ENCODE results near the gene FARP2.

FARP2 gene

DNA sequence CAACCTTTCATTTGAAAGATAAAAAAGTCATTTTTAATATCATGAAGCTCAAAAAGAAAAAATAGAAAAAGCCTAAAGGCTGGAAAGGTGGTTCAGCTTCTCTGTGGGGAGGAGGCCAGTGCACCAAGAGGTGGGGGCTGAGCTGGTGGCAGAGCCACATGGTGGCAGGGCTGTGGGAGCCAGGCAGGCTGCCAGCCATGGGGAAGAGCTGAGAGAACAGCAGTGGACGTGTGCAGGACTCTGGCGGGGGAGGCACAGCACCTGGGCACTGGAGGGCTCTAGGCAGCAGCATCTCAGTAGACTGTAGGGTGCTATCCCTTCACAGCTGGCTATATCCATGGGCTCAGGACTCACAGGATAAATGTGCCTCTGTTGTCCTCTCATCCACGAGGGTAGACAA lies 104.5 kb downstream of the FARP2 start:
- DNase-seq (ENCODE audit: low read depth), result no peak

DNA sequence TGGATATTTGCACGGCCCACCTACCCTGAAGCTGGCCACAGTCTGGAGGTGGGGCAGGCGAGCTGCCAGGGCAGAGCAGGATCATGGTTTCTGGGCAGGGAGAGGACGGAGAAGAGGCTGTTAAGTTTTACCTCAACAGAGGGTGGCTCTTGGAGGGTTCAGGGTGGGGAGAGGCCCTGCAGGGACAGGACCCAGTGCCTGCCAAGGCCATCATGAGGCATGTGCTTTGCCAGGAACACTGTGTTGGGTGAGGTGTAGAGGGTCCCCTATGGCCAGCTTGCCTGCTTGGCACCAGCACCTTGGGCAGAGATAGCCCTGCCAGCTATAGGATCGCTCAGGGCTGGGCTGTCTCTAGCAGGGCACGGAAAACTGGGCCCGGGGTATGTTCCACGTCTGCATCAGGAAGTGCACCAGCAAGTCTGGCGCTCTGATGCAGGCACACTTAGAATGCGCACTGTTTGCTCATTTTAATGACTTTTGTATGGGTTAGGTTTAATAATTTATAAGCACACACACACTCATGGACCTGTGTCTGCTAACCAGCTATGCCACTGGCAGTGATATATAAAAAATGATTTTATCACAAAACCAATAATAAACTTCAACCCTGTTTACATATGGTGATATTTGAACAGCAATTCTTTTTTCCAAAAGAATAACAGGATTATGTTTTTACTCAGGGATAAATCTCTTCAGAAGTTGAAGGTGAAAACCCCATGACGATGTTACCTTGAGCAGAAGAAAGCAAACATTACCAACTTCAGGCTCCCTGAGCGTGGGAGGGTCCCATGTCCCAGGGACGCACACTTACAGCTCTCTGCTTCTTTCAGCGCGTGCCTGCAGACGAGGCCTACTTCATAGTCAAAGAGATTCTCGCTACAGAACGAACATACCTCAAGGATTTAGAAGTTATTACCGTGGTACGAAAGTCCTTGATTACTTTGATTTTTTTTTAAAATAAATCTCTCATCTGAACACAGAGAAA lies 105.9 kb downstream of the FARP2 start:
- DNase-seq (ENCODE audit: low read depth), result no peak

DNA sequence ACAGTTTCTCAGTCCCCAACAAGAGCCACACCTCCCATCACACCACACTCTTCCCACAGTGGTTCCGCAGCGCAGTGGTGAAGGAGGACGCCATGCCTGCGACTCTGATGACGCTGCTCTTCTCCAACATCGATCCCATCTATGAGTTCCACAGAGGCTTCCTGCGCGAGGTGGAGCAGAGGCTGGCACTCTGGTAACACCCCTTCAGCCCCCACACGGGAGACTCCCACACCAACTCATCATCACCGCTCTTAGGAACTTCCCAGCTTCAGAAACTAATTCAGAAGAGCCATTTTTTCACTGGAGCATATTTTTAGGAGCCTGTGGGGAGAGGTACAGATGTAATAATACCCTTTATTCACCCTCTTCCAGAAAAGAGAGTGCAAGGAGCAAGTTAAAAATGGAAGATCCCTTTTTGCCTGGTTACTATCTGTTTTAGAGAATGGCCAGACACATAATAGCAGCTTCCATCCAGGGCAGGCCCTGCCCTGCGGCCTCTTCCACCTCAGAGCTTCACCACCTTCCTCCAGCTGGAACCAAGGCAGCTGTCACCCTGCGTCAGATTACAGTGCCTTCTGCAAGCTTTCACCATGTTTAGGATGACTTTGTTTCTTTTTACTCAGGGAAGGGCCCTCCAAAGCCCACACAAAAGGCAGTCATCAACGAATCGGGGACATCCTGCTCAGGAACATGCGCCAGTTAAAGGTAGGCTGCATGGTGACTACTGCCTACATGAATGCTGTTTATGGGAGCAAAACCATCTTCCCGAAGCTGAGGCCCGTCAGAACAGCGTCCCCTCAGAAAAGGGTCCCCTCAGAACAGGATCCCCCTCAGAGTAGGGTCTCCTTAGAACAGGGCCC lies 107.4 kb downstream of the FARP2 start:
- DNase-seq (ENCODE audit: low read depth), result no peak

DNA sequence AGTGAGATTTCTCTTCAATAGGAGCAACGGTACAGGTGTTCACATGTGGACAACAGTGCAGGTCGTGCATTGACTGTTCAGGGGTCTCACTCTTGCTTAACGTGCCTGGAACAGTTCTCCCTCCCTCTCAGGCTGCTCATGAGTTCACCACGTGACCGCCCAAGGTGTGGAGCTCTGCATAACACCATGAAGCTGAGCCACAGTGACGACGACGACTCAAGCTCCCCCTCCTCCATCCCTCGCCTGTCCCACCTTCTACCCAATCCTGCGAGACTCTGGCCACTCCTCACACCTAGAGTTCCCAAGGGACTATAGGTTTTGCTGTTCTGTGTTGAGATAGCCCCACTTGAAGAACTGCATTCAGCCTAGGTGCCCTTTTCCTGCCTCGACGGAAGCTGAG lies 109.5 kb downstream of the FARP2 start:
- DNase-seq (ENCODE audit: low read depth), result no peak

DNA sequence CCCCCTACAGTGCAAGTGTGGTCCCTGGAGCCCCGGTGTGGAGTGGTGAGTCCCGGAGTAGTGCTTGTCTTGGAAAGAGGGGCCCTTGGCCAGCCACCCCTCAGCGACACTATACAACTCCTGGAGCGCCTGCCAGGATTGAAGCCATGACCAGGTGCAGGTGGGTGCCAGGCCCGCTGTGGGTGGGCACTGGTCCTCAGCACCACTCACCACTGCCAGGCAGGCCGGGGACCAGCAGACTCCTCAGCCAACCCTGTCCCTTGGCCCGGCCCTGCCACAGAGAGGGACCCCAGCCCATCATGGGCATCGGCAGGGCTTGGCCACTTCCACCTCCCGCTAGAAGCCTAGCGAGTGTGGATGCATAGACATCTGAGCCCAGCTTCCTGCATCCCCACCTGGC lies 110.1 kb downstream of the FARP2 start:
- no peak for DNase-seq (ENCODE audit: low read depth)

DNA sequence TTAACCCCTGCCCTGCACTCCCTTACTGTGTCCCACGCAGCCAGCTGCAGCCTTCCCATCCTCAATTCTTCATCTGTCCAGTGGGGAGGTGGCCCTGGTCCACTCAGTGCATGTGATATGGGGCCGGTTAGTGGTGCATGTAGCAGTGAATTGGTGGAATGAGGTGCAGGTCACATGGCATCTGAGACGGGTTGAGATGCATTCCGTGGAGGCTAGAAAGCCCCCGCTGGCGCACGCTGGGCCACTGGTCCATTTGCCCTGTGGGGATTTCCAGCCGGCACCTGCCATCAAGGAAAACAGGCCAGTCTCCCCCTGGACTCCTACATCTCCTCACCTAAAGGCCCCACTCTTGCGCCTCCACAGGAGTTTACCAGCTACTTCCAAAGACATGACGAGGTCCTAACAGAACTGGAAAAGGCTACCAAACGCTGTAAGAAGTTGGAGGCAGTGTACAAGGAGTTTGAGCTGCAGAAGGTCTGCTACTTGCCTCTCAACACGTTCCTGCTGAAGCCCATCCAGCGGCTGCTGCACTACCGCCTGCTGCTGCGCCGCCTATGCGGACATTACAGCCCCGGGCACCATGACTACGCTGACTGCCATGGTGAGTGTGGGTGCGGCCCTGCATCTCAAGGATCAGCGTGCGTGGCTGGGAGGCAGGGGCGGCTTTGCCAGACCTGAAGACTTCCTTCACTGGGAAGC lies 111.8 kb downstream of the FARP2 start:
- no peak for DNase-seq (ENCODE audit: low read depth)

DNA sequence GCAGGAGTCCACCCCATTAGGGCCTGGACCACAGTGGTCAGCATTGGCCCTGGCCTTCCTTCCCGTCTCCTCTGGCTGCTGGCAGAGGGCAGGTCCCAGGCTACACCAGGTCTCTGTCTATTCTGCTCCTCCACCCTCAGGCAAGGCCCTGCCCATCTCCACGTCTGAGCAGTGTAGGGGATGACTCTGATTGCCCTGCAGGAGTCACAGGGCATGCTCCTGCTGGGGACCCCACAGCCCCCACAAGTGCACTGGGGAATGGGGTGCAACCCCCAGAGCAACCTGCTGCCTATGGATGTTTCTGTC lies 112.3 kb downstream of the FARP2 start:
- no peak for DNase-seq (ENCODE audit: low read depth)

DNA sequence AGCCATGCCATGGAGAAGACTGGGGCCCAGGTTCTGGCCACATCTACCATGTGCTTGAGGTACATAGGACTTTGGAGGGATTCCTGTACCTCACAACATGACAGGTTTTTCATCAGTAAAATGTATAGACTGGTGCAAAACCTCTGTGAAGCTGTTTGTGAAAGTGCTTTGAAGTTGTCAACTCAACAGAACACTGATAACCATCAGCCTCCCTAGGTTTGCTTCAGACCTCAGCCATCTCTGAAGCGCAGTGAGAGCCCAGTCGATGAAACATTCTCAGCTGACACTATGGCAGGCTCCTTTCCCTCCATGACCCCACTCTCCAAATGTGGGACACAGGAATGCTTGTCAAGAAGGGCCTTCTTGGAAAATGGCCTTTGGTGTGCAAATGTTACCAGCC lies 113.7 kb downstream of the FARP2 start:
- DNase-seq (ENCODE audit: low read depth), result no peak

DNA sequence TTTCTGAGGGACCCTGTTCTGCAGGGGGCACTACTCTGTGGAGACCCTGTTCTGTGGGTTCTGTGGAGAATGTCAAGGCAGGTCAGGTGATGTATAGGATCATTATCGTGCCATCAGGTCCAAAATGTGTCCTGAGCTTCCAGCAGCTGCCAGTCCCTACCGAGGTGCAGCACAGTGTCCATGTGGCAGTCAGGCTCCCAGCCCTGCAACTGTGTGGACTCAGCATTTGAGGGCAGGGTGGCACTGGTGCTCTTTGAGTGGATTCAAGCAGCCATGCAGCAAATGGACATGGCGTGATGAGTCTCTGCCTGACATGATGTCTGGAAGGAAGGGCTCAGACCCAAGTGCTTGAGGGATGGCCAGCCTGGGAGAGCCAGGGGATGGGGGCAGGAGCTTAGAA lies 117.3 kb downstream of the FARP2 start:
- no peak for DNase-seq (ENCODE audit: low read depth)

DNA sequence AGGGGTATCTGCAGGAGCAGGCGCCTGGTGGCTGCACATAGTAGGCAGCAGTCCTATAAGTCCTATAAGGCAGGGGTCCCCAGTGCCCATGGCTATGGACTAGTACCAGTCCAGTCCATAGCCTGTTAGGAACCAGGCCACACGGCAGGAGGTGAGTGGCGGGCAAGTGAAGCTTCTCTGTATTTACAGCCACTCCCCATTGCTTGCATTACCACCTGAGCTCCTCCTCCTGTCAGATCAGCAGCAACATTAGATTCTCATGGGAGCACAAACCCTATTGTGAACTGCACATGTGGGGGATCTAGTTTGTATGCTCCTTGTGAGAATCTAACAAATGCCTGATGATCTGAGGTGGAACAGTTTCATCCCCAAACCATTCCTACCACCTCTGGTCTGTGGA lies 119.2 kb downstream of the FARP2 start:
- no peak for DNase-seq (ENCODE audit: low read depth)

DNA sequence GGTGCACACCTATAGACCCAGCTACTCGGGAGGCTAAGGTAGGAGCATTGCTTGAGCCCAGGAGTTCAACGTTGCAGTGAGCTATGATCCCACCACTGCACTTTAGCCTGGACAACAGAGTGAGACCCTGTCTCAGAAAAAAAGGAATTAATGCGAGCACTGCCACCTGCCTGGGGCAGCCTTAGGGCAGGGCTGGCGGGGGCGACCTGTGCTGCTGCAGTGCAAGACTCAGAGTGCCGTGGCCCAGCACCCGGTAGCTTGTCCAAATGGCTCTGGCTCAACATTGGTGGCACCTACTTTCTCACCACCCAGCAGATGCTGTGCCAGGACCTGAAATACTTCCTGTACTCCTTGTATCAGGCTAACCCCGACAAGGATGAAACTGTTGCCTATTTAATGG lies 122.1 kb downstream of the FARP2 start:
- DNase-seq (ENCODE audit: low read depth), result no peak

DNA sequence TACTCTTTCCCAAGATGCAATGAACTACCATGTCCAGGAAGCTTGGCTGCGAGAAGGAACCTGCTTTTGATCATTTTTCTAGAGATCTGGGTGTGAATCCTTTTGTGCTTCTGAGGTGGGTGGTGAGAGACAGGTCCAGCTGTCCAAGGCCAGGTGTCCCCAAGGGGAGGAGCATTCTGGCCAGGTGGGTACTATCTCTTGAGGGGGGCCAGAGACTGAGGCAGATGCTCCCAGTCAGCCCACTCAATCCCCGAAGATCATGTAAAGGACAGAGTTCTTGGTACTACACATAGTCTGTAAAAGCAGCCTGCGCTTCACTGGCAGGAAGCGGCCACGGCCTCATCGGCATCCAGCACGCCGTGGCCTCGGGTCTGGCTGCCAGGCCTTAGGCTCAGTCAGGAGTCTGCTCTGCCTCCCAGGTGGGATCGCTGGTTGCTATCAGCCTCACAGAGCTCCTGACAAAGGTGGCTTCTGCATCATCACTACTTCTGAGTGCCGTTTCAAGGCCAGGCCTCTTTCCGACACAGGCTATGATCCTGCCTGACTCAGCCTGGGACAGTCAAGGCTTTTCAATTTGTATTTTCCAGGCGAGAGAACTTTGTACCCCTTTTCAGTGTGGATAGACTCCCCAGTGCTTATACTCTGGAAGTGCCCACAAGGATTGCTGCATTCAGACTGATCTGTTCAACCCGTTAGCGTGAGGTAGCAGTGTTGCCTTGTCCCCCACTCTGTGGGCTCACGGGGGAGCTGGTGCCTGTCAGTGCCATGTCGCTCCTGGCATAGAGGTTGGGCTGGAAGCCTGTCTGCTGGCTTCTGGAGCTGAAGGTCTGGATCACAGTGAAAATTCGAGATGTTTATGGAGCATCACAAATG lies 123.2 kb downstream of the FARP2 start:
- no peak for DNase-seq (ENCODE audit: low read depth)

DNA sequence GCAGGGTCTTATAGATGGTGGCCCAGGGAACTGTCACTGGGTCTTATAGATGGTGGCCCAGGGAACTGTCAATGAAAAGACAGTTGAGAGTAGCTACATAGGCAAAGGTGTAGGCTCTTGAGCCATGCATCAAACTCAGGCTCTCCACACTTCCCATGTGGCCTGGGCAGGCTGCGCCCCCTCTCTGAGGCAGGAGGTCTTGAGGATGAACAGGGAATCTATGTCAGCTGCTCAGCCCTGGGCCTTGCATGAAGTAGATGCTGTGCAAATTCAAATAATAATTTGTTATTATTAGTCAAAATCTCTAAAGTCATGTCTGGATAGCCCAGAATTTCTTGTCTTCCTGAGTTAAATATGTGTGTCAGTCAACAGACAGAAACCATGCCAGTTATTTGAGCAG lies 125.6 kb downstream of the FARP2 start:
- DNase-seq (ENCODE audit: low read depth), result no peak

DNA sequence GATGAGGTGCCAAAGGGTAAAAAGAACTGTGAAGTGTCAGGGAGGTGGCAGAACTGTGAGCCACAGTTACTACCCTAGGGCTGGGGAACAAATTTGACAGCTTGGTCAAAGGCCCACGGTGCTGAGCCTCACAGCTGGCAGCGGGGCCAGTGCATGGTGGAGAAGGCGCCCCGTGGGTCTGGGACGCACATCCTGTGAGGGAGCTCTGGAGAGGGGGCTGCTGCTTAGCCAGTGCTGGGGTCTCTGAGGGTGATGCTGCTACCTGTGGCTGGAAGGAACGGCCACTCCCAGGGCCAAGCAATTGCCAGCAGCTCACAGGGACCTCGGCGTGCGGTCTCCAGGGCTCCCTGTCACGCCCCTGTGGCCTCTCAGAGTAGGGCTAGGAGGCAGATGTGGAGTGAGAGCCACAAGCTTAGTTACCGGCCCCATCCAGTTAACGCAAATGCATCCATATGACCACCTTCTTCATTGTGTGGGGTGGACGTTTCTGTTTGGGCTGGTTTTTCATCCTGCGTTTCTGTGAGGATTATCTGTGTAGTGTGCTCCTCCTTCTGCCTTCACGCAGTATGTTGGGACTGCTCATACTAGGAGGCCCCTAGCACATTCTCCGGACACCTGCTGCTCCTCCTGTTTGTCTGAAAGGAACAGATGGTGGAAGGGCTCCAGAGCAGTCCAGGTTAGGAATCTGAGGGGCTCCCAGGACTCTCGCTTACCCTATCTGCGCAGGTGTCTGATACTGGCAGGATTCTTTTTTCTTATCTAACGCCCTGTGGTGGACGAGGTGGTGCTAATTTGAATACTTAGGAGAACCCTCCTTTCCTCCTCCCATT lies 126.3 kb downstream of the FARP2 start:
- DNase-seq (ENCODE audit: low read depth), result no peak

DNA sequence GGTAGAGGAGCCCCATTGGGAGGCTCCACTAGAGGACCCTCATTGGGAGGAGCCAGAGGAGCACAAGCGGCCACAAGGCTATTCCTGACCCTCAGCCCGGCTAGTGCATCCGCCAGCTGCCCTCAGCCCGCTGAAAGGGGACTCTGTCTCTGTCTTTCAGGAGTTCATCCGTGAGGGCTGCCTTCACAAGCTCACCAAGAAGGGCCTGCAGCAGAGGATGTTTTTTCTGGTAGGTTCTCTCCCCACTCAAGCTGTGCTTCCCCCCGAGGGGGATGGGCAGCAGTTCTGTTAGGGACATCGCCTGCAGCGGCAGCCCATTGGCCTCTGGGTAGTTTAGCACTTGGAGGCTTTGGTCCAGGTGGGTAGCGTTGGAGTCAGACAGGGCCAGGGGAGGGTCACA lies 127.2 kb downstream of the FARP2 start:
- DNase-seq (ENCODE audit: low read depth), result no peak

DNA sequence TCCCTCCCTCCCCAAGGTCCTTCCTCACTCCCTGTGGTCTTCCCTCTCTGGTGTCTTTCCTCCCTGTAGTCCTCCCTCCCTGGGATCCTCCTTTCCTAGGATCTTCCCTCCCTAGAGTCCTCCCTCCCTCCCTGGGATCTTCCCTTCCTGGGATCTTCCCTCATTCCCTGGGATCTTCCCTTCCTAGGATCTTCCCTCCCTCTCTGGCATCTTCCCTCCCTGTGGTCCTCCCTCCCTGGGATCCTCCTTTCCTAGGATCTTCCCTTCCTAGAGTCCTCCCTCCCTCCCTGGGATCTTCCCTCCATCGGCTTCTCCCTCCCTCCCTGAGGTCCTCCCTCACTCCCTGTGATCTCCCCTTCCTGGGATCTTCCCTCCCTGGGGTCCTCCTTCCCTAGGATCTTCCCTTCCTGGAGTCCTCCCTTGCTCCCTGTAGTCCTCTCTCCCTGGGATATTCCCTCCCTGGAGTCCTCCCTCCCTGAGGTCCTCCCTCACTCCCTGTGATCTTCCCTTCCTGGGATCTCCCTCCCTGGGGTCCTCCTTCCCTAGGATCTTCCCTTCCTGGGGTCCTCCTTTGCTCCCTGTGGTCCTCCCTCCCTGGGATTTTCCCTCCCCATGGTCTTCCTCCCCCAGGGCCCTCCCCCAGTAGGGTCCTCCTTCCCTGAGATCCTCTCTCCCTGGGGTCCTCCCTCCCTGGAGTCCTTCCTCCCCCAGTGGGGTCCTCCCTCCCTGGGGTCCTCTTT lies 129.3 kb downstream of the FARP2 start:
- no peak for DNase-seq (ENCODE audit: low read depth)

DNA sequence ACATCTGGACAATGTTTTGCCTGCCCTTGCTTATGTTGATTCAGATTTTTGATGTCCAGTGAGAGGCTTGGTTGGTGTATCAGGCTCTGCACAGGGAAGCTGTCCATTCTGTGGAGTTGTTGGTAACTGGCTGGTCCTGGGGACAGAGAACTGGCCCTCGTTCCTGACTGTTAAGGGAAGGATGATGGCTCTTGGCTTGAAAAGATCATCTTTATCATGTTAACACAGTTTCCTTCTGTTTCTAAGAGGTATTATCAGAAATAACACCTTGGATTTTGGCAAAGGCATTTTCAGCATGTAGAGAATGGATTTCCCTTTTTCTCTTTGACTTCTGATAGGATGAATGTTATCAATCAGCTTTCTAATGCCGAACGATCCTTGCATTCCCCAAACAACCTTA lies 133.0 kb downstream of the FARP2 start:
- no peak for DNase-seq (ENCODE audit: low read depth)

DNA sequence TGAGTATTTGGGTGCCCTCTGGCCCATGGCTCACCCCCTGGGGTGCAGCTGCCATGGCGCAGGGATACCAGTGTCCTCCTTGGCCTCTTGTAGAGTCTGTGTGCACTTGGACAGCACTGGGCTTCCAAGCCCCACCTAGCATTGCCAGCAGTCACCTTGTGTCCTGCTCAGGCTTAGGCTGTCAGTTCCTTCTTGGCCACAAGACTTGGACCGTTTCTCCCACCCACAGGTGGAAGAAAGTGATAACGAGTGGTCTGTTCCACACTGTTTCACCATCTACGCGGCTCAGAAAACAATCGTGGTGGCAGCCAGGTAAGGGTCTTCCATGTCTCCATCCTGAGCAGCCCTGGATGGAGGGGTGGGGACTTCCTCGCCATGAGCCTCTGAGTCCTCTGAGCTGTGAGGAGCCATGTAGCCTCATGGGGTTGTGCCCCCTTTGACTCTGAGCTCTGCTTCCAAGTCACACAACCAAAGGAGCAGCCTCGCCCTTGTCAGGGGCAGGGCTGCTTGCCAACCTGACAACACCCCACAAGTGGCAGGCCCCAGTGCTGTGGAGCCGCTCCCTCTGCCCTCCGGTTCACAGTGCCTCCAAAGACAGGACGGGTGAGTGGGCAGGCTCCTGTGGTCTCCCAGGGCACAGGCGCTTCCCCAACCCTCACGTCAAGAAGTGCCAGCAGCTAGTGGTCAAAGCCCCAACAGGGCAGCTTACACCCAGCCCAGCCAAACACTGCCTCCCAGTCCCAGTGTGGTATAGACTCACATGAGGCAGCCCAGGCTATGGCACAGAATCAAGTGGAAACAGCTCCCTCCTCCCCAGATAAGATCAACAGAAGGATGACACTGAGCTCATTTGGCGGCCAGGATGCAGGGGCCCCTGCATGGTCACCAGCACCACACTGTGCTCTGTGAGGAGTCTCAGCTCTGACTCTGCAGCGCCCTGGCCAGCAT lies 133.9 kb downstream of the FARP2 start:
- no peak for DNase-seq (ENCODE audit: low read depth)
